GM13977 (cell line): ENCODE measurements around the gene AKAP7.

Experiments
- DNase-seq: peaks from one replicate; pipeline ENCODE4 v3.0.0; 2012; ENCODE audit warnings: low spot score
- CTCF ChIP-seq: IDR thresholded peaks from 2 replicates; pipeline ENCODE4 v1.5.1; 2012; ENCODE audit warnings: mild to moderate bottlenecking, control low read depth; ENCODE audit not compliant: insufficient read depth; ENCODE audit errors: extremely low read depth, missing control alignments
- in situ Hi-C: fragments of 300-500 bp; cut with MboI; formaldehyde crosslinking; loops from one replicate; pipeline ENCODE4 v1.12.0; 2022; ENCODE audit warnings: low sequenced_read_pairs, low pct_unique_long_range_greater_than_20kb, mixed read lengths, inconsistent platforms; ENCODE audit not compliant: unreplicated experiment

AKAP7 gene

GRCh38 chr6:131215219-131215618, 80.0 kb downstream of the AKAP7 start:
- DNase-seq: no peak
- TF ChIP-seq CTCF: no peak
- in situ Hi-C loops: no loop called here

GRCh38 chr6:131216246-131216645, 81.0 kb downstream of the AKAP7 start:
- no peak for DNase-seq
- in situ Hi-C loops: no loop called here
- no peak for TF ChIP-seq CTCF

- in situ Hi-C loops: no loop called here
- DNase-seq: no peak
- no peak for TF ChIP-seq CTCF
Observed at GRCh38 chr6:131222773-131223172, 87.5 kb downstream of the AKAP7 start.

GRCh38 chr6:131223416-131223815, 88.1 kb downstream of the AKAP7 start:
- no peak for TF ChIP-seq CTCF
- no peak for DNase-seq
- in situ Hi-C loops: no loop called here

- TF ChIP-seq CTCF: no peak
- in situ Hi-C loops: no loop called here
- no peak for DNase-seq
Observed at GRCh38 chr6:131225127-131225526, 89.9 kb downstream of the AKAP7 start.

GRCh38 chr6:131225959-131226358, 90.7 kb downstream of the AKAP7 start:
- in situ Hi-C loops: no loop called here
- TF ChIP-seq CTCF: no peak
- DNase-seq: no peak
